GM12874 (cell line): ENCODE data around the gene GALNT9.

Experiments used
- CTCF ChIP-seq: IDR thresholded peaks from 2 replicates; pipeline ENCODE4 v1.5.1; 2011; ENCODE audit warnings: low read depth, mild to moderate bottlenecking, control low read depth, low read length, moderate library complexity; ENCODE audit not compliant: insufficient read depth

GALNT9 gene

GRCh38 chr12:132166801-132167591 is 162.4 kb downstream of the GALNT9 start:
- no peak for TF ChIP-seq CTCF

- TF ChIP-seq CTCF: no peak
Measured at GRCh38 chr12:132166093-132166492, 163.3 kb downstream of the GALNT9 start.

GRCh38 chr12:132165584-132165983 is 163.8 kb downstream of the GALNT9 start:
- TF ChIP-seq CTCF: no peak

GRCh38 chr12:132164426-132164825 is 165.0 kb downstream of the GALNT9 start:
- TF ChIP-seq CTCF: no peak

- no peak for TF ChIP-seq CTCF
Measured at GRCh38 chr12:132163911-132164288, 165.5 kb downstream of the GALNT9 start.

GRCh38 chr12:132163041-132163910 is 166.1 kb downstream of the GALNT9 start:
- no peak for TF ChIP-seq CTCF

GRCh38 chr12:132162508-132163031 is 166.8 kb downstream of the GALNT9 start:
- TF ChIP-seq CTCF: no peak
